Tibial nerve (tissue), 4 donors: ENCODE data around the gene FOXL1.

ENCODE experiments used
- EP300 ChIP-seq, 2 donors: sonication (generic); formaldehyde crosslinking; IDR thresholded peaks; one replicate each; pipeline ENCODE4 v1.6.1; 2017; ENCODE audit warnings: antibody characterized with exemption in 2 of 2, mild to moderate bottlenecking in 1 of 2
- POLR2A ChIP-seq, 2 donors: fragments of 450-650 bp; IDR thresholded peaks; one replicate each; pipeline ENCODE4 v1.6.1; 2017; ENCODE audit warnings: antibody characterized with exemption in 2 of 2, mild to moderate bottlenecking in 2 of 2, moderate library complexity in 2 of 2
- TF ChIP-seq, protein P1 (sequence below), 5 experiments: fragments of 200-600 bp in 3 of 5; fragments of 450-650 bp in 2 of 5; sonication (generic) in 3 of 5; IDR thresholded peaks; one replicate each; pipeline ENCODE4 v1.5.1; 2016 to 2019; ENCODE audit warnings: antibody characterized with exemption in 5 of 5, mild to moderate bottlenecking in 3 of 5, moderate library complexity in 2 of 5

DNA sequence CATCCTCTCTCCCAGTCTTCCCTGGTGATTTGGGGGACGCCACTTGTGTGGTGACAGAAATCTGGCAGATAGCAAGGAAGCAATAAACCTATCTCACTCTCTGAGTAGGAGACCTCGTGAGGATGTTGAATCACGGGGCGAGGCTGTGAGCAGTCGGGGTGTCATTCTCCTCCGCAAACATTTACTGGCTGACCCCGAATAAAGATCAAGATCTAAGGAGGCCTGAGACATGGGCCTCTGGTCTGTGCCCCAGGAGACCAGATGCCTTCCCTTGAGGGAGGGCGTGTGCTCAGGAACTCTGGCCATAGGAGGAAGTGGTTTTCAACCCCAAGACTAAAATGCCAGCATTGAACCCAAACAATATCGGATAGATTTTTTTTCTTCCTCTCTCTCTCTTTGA, 53.1 kb downstream of the FOXL1 start:
- TF ChIP-seq POLR2A (IDR thresholded peaks at IDR 0.05), result no peak
- TF ChIP-seq, protein P1, sequence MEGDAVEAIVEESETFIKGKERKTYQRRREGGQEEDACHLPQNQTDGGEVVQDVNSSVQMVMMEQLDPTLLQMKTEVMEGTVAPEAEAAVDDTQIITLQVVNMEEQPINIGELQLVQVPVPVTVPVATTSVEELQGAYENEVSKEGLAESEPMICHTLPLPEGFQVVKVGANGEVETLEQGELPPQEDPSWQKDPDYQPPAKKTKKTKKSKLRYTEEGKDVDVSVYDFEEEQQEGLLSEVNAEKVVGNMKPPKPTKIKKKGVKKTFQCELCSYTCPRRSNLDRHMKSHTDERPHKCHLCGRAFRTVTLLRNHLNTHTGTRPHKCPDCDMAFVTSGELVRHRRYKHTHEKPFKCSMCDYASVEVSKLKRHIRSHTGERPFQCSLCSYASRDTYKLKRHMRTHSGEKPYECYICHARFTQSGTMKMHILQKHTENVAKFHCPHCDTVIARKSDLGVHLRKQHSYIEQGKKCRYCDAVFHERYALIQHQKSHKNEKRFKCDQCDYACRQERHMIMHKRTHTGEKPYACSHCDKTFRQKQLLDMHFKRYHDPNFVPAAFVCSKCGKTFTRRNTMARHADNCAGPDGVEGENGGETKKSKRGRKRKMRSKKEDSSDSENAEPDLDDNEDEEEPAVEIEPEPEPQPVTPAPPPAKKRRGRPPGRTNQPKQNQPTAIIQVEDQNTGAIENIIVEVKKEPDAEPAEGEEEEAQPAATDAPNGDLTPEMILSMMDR (IDR thresholded peaks at IDR 0.05), result no peak
- no peak for TF ChIP-seq EP300 (IDR thresholded peaks at IDR 0.05)
